ENCODE data around the gene PLCZ1.

GRCh38 chr12:18753481-18754123 lies 15.8 kb upstream of the PLCZ1 start:
- TF ChIP-seq CTCF (IDR thresholded peaks at IDR 0.05) = no peak
- no peak for TF ChIP-seq POLR2AphosphoS5 (IDR thresholded peaks at IDR 0.05; ENCODE audit: insufficient read depth in 1 of 2, low read depth in 1 of 2)
